Measurements from ENCODE around the gene GRM7.

DNA sequence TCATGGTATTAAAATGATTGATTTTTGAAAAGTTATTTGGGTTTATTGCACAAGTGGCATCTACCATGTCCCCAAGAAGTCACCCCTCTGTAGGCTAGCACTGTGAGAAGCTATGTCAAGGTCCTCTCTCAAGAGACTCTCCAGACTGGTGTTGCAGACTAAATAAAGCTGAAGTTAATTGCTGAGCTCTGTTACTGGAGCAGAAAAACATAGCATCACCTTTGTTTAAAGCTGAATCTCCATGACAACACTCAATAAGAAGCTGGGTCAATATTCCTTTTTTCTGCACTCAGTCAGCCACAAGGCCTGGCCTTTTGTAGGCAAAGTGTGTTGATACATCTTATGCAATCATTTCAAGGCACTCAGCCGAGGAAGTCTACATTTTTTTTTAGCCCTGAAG is 834.1 kb downstream of the GRM7 start:
- TF ChIP-seq CTCF (conservative IDR thresholded peaks at IDR 0.05; ENCODE audit: low read length) (no peak), EZH2phosphoT487 (IDR thresholded peaks at IDR 0.05; ENCODE audit: borderline replicate concordance, low read depth, low read length) (no peak)
